Measurements from ENCODE around the gene ACTR1A. TPM values are rescaled to one million over a fixed set of nuclear protein-coding genes. Genes with fewer than 3 reads are reported as not detected.

The ACTR1A gene
- total and polyA plus RNA-seq, 2 donors (not counting 1 experiment from before 2014, with no cell fraction given), result 38.3 to 58.3 TPM

DNA sequence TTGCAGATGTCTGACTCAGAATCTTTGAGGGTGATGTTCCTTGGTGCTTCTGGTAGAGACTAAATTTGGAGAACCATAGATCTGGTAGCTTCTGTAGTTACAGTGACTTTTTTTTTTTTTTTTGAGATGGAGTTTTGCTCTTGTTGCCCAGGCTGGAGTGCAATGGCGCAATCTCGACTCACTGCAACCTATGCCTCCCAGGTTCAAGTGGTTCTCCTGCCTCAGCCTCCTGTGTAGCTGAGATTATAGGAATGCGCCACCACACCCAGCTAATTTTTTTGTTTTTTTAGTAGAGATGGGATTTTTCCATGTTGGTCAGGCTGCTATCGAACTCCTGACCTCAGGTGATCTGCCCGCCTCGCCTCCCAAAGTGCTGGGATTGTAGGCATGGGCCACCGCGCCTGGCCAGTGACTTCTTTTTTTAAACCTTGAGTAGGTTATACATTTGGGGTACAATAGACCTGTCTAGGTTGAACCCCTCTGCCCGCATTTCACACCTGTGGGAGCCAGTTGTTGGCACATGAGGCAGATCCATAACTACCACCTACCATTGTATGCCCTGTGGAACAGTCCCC is 48.2 kb upstream of the ACTR1A start:
- H3K4me1 ChIP-seq (ENCODE audit: control insufficient read depth in 2 of 2, insufficient read depth in 2 of 2, low read length in 2 of 2), result no peaks in the 10 kb centered on the region
- no peak for ATAC-seq (ENCODE audit: low read depth)
- H3K4me2 ChIP-seq (replicated peaks; ENCODE audit: low read depth, low read length, poor library complexity, severe bottlenecking), result no peak overlapping the region
- H3K9me3 ChIP-seq (ENCODE audit: control extremely low read depth in 1 of 3, control insufficient read depth in 2 of 3, insufficient read depth in 1 of 3, low read length in 2 of 3), result no peaks in the 10 kb centered on the region
- intact Hi-C loops (cut with micrococcal nuclease), result no loop called here
- no peak overlapping the region for H2AFZ ChIP-seq (ENCODE audit: insufficient read depth, low read depth, low read length, poor library complexity, severe bottlenecking)
- H3K4me3 Mint-ChIP-seq, result no peak overlapping the region
- peaks cover 4% of the 10 kb centered on the region for H3K4me1 Mint-ChIP-seq
- peaks cover 6% of the 10 kb centered on the region for H4K20me1 ChIP-seq (ENCODE audit: control insufficient read depth, insufficient read depth, low read length, poor library complexity, severe bottlenecking)
- H3K36me3 ChIP-seq (replicated peaks in 1 of 2; ENCODE audit: control extremely low read depth in 1 of 2, control insufficient read depth in 1 of 2, extremely low read depth in 1 of 2, insufficient read depth in 2 of 2, low read length in 1 of 2), result peaks cover 0 to 11% of the 10 kb centered on the region in 2 experiments
- no peak overlapping the region for H3K4me3 ChIP-seq (ENCODE audit: control extremely low read depth in 1 of 5, extremely low read depth in 1 of 5, insufficient read depth in 1 of 5, low read depth in 2 of 5, low read length in 4 of 5)
- CTCF ChIA-PET, result interaction anchor here (1.1 kb wide), 1 partner anchor 350 kb away, joined by 3 read pairs; no protein-coding TSS in a partner anchor
- H3K79me2 ChIP-seq (ENCODE audit: control insufficient read depth, insufficient read depth, low read length), result peaks cover 17% of the 10 kb centered on the region
- TF ChIP-seq, protein P1, sequence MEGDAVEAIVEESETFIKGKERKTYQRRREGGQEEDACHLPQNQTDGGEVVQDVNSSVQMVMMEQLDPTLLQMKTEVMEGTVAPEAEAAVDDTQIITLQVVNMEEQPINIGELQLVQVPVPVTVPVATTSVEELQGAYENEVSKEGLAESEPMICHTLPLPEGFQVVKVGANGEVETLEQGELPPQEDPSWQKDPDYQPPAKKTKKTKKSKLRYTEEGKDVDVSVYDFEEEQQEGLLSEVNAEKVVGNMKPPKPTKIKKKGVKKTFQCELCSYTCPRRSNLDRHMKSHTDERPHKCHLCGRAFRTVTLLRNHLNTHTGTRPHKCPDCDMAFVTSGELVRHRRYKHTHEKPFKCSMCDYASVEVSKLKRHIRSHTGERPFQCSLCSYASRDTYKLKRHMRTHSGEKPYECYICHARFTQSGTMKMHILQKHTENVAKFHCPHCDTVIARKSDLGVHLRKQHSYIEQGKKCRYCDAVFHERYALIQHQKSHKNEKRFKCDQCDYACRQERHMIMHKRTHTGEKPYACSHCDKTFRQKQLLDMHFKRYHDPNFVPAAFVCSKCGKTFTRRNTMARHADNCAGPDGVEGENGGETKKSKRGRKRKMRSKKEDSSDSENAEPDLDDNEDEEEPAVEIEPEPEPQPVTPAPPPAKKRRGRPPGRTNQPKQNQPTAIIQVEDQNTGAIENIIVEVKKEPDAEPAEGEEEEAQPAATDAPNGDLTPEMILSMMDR (IDR thresholded peaks at IDR 0.05), result no peak
- no peak for TF ChIP-seq EZH2 (IDR thresholded peaks at IDR 0.05; ENCODE audit: borderline replicate concordance, insufficient read depth, low read depth, low read length, poor library complexity, severe bottlenecking)
- H3K27me3 ChIP-seq (replicated peaks in 1 of 4; ENCODE audit: control extremely low read depth in 1 of 4, control insufficient read depth in 3 of 4, insufficient read depth in 4 of 4, low read length in 3 of 4), result no peaks in the 10 kb centered on the region
- DNase-seq, result no peak
- H3K9ac ChIP-seq (ENCODE audit: low read length), result no peak overlapping the region
- POLR2A ChIA-PET, result no interaction called here
- no peak overlapping the region for H3K27ac Mint-ChIP-seq
- H3K27ac ChIP-seq (ENCODE audit: low read length in 2 of 2), result no peak overlapping the region
- H3K9me3 Mint-ChIP-seq (ENCODE audit: insufficient read depth), result no peaks in the 10 kb centered on the region
- no peaks in the 10 kb centered on the region for H3K27me3 Mint-ChIP-seq
- WGBS (ENCODE audit: insufficient coverage), result 98% methylated on average over 6 of the region's 9 CpGs

DNA sequence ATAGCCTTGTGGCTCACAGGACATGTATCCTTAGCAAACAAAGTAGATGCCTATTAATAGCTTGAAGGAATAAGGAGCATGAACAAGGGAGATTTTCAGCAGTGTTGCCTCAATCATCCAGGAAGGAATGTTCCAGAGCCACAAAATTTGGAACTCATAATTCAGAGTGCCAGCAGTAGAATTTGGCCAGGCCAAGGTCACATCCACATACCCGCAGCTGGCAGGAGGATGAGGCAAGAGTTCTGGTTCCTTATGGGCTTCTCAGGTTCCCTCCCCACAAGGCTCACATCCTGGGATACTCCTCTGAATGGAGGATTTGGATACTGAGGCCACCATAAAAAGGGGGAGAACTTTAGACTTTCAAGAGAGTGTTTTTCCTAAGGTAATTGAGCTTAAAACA is 47.0 kb upstream of the ACTR1A start:
- no peaks in the 10 kb centered on the region for H3K9me3 ChIP-seq (ENCODE audit: control extremely low read depth in 1 of 3, control insufficient read depth in 2 of 3, insufficient read depth in 1 of 3, low read length in 2 of 3)
- no peak for TF ChIP-seq EZH2 (IDR thresholded peaks at IDR 0.05; ENCODE audit: borderline replicate concordance, insufficient read depth, low read depth, low read length, poor library complexity, severe bottlenecking)
- TF ChIP-seq, protein P1 (IDR thresholded peaks at IDR 0.05), result no peak
- no peak overlapping the region for H3K9ac ChIP-seq (ENCODE audit: low read length)
- Mint-ChIP-seq H3K27me3 (no peaks in the 10 kb centered on the region), H3K4me3 (no peak overlapping the region), H3K9me3 (ENCODE audit: insufficient read depth) (no peaks in the 10 kb centered on the region), H3K4me1 (peaks cover 7% of the 10 kb centered on the region), H3K27ac (no peak overlapping the region)
- no peak overlapping the region for H3K4me2 ChIP-seq (replicated peaks; ENCODE audit: low read depth, low read length, poor library complexity, severe bottlenecking)
- H3K36me3 ChIP-seq (replicated peaks in 1 of 2; ENCODE audit: control extremely low read depth in 1 of 2, control insufficient read depth in 1 of 2, extremely low read depth in 1 of 2, insufficient read depth in 2 of 2, low read length in 1 of 2), result peaks cover 0 to 11% of the 10 kb centered on the region in 2 experiments
- H4K20me1 ChIP-seq (ENCODE audit: control insufficient read depth, insufficient read depth, low read length, poor library complexity, severe bottlenecking), result peaks cover 6% of the 10 kb centered on the region
- intact Hi-C loops (cut with micrococcal nuclease), result no loop called here
- H3K27ac ChIP-seq (ENCODE audit: low read length in 2 of 2), result no peak overlapping the region
- no peak overlapping the region for H3K4me3 ChIP-seq (ENCODE audit: control extremely low read depth in 1 of 5, extremely low read depth in 1 of 5, insufficient read depth in 1 of 5, low read depth in 2 of 5, low read length in 4 of 5)
- H3K4me1 ChIP-seq (ENCODE audit: control insufficient read depth in 2 of 2, insufficient read depth in 2 of 2, low read length in 2 of 2), result no peaks in the 10 kb centered on the region
- H2AFZ ChIP-seq (ENCODE audit: insufficient read depth, low read depth, low read length, poor library complexity, severe bottlenecking), result no peak overlapping the region
- ATAC-seq (ENCODE audit: low read depth) (no peak), DNase-seq (no peak)
- POLR2A ChIA-PET, result no interaction called here
- H3K27me3 ChIP-seq (replicated peaks in 1 of 4; ENCODE audit: control extremely low read depth in 1 of 4, control insufficient read depth in 3 of 4, insufficient read depth in 4 of 4, low read length in 3 of 4), result no peaks in the 10 kb centered on the region
- CTCF ChIA-PET, result no interaction called here
- peaks cover 17% of the 10 kb centered on the region for H3K79me2 ChIP-seq (ENCODE audit: control insufficient read depth, insufficient read depth, low read length)
- WGBS (ENCODE audit: insufficient coverage), result no CpG with 5 or more reads among the region's 1 CpG
